Measurements from ENCODE around the gene TMEM132A. TPM values are rescaled to one million over a fixed set of nuclear protein-coding genes. Genes with fewer than 3 reads are reported as not detected.

TMEM132A gene
- total and polyA plus RNA-seq, 10 of the 15 experiments (the other 5 are each of a cell fraction or from before 2014, with no cell fraction given), result 0.16 to 25.0 (median 4.3) TPM

DNA sequence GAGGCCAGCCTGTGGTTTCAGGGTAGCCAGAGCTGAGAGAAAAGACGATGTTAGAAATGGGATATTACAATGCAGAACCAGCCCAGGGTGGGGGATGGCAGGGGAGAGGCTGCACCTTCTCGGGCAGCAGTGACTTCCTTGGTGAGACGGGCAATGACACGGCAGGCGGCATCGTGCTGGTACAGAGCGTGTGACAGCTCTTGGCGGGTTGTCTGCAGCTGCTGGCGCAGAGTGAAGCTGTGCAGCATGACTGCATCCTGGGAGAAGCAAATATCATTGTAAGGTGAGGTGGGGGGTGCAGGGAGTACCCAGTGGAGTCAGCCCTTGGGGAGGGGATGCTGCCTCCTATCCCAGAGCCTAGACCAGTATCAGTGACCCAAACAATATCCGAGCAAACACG lies 21.6 kb upstream of the TMEM132A start (continued):
- TF ChIP-seq TCF12 (IDR thresholded peaks at IDR 0.05; ENCODE audit: low read depth, low read length) (no peak), EGR1 (IDR thresholded peaks at IDR 0.05; ENCODE audit: borderline replicate concordance in 1 of 2, low read depth in 2 of 2, low read length in 2 of 2) (no peak), BMI1 (IDR thresholded peaks at IDR 0.05; ENCODE audit: borderline replicate concordance) (no peak)
- TF ChIP-seq, protein P1, sequence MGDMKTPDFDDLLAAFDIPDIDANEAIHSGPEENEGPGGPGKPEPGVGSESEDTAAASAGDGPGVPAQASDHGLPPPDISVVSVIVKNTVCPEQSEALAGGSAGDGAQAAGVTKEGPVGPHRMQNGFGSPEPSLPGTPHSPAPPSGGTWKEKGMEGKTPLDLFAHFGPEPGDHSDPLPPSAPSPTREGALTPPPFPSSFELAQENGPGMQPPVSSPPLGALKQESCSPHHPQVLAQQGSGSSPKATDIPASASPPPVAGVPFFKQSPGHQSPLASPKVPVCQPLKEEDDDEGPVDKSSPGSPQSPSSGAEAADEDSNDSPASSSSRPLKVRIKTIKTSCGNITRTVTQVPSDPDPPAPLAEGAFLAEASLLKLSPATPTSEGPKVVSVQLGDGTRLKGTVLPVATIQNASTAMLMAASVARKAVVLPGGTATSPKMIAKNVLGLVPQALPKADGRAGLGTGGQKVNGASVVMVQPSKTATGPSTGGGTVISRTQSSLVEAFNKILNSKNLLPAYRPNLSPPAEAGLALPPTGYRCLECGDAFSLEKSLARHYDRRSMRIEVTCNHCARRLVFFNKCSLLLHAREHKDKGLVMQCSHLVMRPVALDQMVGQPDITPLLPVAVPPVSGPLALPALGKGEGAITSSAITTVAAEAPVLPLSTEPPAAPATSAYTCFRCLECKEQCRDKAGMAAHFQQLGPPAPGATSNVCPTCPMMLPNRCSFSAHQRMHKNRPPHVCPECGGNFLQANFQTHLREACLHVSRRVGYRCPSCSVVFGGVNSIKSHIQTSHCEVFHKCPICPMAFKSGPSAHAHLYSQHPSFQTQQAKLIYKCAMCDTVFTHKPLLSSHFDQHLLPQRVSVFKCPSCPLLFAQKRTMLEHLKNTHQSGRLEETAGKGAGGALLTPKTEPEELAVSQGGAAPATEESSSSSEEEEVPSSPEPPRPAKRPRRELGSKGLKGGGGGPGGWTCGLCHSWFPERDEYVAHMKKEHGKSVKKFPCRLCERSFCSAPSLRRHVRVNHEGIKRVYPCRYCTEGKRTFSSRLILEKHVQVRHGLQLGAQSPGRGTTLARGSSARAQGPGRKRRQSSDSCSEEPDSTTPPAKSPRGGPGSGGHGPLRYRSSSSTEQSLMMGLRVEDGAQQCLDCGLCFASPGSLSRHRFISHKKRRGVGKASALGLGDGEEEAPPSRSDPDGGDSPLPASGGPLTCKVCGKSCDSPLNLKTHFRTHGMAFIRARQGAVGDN (IDR thresholded peaks at IDR 0.05), result no peak
- TF ChIP-seq, protein P2, sequence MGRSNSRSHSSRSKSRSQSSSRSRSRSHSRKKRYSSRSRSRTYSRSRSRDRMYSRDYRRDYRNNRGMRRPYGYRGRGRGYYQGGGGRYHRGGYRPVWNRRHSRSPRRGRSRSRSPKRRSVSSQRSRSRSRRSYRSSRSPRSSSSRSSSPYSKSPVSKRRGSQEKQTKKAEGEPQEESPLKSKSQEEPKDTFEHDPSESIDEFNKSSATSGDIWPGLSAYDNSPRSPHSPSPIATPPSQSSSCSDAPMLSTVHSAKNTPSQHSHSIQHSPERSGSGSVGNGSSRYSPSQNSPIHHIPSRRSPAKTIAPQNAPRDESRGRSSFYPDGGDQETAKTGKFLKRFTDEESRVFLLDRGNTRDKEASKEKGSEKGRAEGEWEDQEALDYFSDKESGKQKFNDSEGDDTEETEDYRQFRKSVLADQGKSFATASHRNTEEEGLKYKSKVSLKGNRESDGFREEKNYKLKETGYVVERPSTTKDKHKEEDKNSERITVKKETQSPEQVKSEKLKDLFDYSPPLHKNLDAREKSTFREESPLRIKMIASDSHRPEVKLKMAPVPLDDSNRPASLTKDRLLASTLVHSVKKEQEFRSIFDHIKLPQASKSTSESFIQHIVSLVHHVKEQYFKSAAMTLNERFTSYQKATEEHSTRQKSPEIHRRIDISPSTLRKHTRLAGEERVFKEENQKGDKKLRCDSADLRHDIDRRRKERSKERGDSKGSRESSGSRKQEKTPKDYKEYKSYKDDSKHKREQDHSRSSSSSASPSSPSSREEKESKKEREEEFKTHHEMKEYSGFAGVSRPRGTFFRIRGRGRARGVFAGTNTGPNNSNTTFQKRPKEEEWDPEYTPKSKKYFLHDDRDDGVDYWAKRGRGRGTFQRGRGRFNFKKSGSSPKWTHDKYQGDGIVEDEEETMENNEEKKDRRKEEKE (IDR thresholded peaks at IDR 0.05), result no peak
